IMR-90 (cell line): ENCODE data around the gene TRPC1.

Experiments
- CEBPB ChIP-seq: IDR thresholded peaks from 2 replicates; pipeline ENCODE4 v1.6.1; 2012; ENCODE audit warnings: low read depth, low read length, improper control_type of control experiment
- CHD1 ChIP-seq: IDR thresholded peaks from 2 replicates; pipeline ENCODE4 v1.6.1; 2012; ENCODE audit warnings: low read depth, low read length, improper control_type of control experiment
- CTCF ChIP-seq: conservative IDR thresholded peaks from 2 replicates; pipeline ENCODE4 v1.5.1; 2012; ENCODE audit warnings: mild to moderate bottlenecking, low read depth, low read length, improper control_type of control experiment
- MAZ ChIP-seq: IDR thresholded peaks from 2 replicates; pipeline ENCODE4 v1.6.1; 2012; ENCODE audit warnings: low read depth, mild to moderate bottlenecking, low read length, improper control_type of control experiment, moderate library complexity, borderline replicate concordance
- POLR2A ChIP-seq: IDR thresholded peaks from 2 replicates; pipeline ENCODE4 v1.6.1; 2012; ENCODE audit warnings: mild to moderate bottlenecking, low read depth, low read length
- RAD21 ChIP-seq: IDR thresholded peaks from 2 replicates; pipeline ENCODE4 v1.6.1; 2012; ENCODE audit warnings: low read length, improper control_type of control experiment
- SMC3 ChIP-seq: fragments of 150-350 bp; IDR thresholded peaks from 2 replicates; pipeline ENCODE4 v1.6.1; 2016; ENCODE audit warnings: low read depth, mild to moderate bottlenecking, antibody characterized with exemption, low read length, moderate library complexity
- USF2 ChIP-seq: fragments of 150-350 bp; IDR thresholded peaks from 2 replicates; pipeline ENCODE4 v1.6.1; 2017; ENCODE audit warnings: mild to moderate bottlenecking, antibody characterized with exemption, low read length, low read depth

GRCh38 chr3:142839831-142840230 lies 116.0 kb downstream of the TRPC1 start:
- no peak for TF ChIP-seq POLR2A
- no peak for TF ChIP-seq CTCF
- no peak for TF ChIP-seq MAZ
- TF ChIP-seq CHD1, result no peak
- TF ChIP-seq CEBPB, result no peak
- TF ChIP-seq RAD21, result no peak
- TF ChIP-seq SMC3, result no peak
- no peak for TF ChIP-seq USF2
